GM06990 (cell line): ENCODE results near the gene CPEB3.

ENCODE experiments used
- DNase-seq: peaks from one replicate; pipeline ENCODE4 v3.0.0-alpha.2; 2011; ENCODE audit not compliant: insufficient read length; ENCODE audit errors: extremely low read depth
- H3K27me3 ChIP-seq: replicated peaks from 2 replicates; pipeline ENCODE4 v1.6.0; 2011; ENCODE audit warnings: low read length; ENCODE audit not compliant: control insufficient read depth, insufficient read depth
- H3K36me3 ChIP-seq: 2 replicates; pipeline ENCODE4 v1.5.1; 2011; ENCODE audit warnings: low read length; ENCODE audit not compliant: control insufficient read depth, insufficient read depth
- H3K4me3 ChIP-seq: replicated peaks from 2 replicates; pipeline ENCODE4 v1.5.1; 2011; ENCODE audit warnings: low read depth, mild to moderate bottlenecking, control low read depth, low read length
- TF ChIP-seq, protein P1 (sequence below): IDR thresholded peaks from 2 replicates; pipeline ENCODE4 v1.5.1; 2011; ENCODE audit warnings: low read length, control low read depth, mild to moderate bottlenecking, inconsistent platforms; ENCODE audit not compliant: insufficient read depth, poor library complexity, severe bottlenecking

The CPEB3 gene

DNA sequence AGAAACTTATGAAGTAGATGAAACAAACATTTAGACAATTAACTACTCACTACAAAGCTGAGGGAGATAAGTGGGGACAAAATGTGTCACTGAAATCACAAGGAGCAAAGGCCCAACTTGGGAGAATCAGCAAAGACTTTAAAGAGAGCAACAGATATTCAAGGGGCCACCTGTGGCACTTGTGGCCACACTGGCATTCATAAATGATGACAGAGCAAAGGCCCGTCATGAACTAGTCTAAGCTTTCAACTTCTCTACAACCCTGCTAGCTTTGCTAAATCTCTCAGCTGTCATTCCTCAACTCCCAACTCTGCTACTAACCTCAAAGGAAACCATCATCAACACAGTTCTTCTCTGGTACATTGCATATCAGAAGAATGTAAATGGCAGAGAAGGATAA, 178.4 kb downstream of the CPEB3 start:
- H3K4me3 ChIP-seq, result no peak overlapping the region
- H3K36me3 ChIP-seq, result no peaks in the 10 kb centered on the region
- H3K27me3 ChIP-seq, result no peaks in the 10 kb centered on the region
- DNase-seq, result no peak
- TF ChIP-seq, protein P1, sequence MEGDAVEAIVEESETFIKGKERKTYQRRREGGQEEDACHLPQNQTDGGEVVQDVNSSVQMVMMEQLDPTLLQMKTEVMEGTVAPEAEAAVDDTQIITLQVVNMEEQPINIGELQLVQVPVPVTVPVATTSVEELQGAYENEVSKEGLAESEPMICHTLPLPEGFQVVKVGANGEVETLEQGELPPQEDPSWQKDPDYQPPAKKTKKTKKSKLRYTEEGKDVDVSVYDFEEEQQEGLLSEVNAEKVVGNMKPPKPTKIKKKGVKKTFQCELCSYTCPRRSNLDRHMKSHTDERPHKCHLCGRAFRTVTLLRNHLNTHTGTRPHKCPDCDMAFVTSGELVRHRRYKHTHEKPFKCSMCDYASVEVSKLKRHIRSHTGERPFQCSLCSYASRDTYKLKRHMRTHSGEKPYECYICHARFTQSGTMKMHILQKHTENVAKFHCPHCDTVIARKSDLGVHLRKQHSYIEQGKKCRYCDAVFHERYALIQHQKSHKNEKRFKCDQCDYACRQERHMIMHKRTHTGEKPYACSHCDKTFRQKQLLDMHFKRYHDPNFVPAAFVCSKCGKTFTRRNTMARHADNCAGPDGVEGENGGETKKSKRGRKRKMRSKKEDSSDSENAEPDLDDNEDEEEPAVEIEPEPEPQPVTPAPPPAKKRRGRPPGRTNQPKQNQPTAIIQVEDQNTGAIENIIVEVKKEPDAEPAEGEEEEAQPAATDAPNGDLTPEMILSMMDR, result no peak

DNA sequence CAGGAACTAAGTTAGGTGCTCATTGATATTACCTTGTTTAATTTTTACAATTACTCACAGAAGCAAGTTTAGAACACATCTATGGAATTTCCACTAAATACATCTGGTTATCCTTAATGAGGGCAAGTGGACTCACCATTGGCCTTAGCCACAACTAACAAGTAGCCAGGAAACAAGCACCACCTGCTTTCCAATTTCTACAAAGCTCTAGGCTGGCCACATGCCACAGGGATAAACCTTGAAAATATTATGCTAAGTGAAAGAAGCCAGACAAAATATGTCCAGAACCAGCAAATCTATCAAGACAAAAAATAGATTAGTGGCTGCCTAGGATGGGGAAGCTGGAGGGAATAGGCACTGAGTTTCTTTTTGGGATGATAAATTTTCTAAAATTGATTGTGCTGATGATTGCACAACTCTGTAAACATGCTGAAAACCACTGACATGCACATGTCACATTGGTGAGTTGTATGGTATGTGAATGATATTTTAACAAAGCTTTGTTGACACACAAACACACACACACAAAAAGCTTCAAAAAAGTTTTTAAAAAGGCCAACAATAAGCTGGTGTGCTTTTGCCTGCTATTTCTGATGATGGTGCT, 179.4 kb downstream of the CPEB3 start:
- no peak overlapping the region for H3K4me3 ChIP-seq
- DNase-seq, result no peak
- H3K27me3 ChIP-seq, result no peaks in the 10 kb centered on the region
- TF ChIP-seq, protein P1, result no peak
- H3K36me3 ChIP-seq, result no peaks in the 10 kb centered on the region

DNA sequence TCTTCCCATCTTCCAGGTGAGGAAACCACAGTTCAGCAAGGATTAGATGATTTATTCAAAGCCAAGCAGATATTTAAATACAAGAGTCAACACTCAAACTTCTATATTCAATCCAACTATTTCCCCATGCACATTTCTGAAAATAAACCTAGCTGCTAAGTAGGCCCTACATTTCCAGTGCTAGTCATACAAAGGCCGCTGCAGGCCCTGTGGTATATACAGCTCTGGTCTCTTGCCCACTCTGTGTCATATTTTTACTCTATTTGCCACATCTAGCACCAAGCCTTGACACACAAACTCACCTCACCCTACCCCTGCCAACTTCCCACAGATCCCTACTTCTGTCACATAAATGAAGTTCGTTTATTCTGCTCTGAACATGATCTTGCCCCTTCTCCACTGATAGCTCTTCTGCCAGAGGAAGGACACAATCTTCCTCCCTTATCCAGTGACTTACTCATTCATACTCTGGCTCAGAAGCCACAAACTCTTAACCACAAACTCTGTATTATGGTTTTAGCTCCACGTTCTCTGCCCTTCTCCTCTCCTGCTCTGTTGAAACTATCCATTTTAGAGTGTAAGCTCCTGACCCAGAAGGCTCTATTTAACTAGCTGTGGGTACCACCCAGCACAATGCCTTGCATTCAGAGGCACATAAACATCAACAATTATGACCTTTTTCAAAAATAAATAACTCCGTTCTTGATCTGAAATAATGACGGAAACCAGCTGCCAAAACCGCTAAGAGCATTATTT, 180.7 kb downstream of the CPEB3 start:
- Histone ChIP-seq H3K27me3 (no peaks in the 10 kb centered on the region), H3K36me3 (no peaks in the 10 kb centered on the region), H3K4me3 (no peak overlapping the region)
- DNase-seq, result no peak
- TF ChIP-seq, protein P1, result no peak

DNA sequence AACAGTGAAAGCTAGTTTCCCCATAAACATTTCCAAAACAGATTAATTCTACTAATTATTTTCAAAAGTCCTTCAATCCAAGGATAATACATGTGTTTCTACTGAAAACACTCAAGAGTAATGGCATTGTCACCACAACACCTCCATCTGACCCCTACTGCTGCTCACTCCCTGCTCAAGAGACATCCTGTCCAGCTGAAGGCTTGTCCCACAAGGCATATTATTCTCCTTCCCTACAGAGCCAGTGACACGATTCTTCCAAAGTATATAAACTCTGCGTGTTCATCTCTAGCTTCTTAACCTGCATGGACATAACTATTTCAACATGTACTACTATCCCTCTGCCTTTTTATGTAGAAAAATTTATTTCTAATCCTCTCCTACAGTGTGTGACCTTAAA, 182.1 kb downstream of the CPEB3 start:
- Histone ChIP-seq H3K4me3 (no peak overlapping the region), H3K27me3 (no peaks in the 10 kb centered on the region), H3K36me3 (no peaks in the 10 kb centered on the region)
- DNase-seq, result no peak
- TF ChIP-seq, protein P1, result no peak

DNA sequence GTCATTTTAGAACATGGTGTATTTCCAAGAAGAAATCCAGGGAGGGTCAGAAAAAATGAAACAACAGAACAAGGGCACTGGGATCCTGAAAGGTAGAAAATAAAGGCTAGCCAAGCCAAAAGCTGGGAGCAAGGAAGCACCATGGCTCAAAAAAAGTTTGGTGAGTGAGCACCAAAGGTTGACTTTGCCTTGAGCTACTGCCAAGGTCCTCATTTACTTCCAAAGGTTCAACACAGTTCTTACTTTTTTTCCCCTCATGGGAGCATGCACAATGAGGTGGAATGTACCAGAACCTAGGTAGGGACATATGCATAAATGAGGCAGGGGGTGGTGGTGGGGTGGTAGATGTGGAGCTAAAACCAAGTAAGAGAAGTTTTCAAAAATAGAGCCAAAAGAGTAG, 182.8 kb downstream of the CPEB3 start:
- no peak for DNase-seq
- H3K36me3 ChIP-seq, result no peaks in the 10 kb centered on the region
- H3K27me3 ChIP-seq, result no peaks in the 10 kb centered on the region
- no peak overlapping the region for H3K4me3 ChIP-seq
- TF ChIP-seq, protein P1, result no peak
